ENCODE results near the gene CBFA2T3. TPM values are rescaled to one million over a fixed set of nuclear protein-coding genes. Genes with fewer than 3 reads are reported as not detected.

The CBFA2T3 gene
- total RNA-seq, 1 donor from 2014 or later: 10.1 TPM

- H3K27ac Mint-ChIP-seq: no peak overlapping the region
- DNase-seq (ENCODE audit: low spot score in 2 of 2, unreplicated experiment in 2 of 2): no peak
- H3K4me1 Mint-ChIP-seq: no peaks in the 10 kb centered on the region
- H3K4me3 Mint-ChIP-seq: no peak overlapping the region
- TF ChIP-seq CTCF (IDR thresholded peaks at IDR 0.05; ENCODE audit: unreplicated experiment): no peak
- no peaks in the 10 kb centered on the region for H3K36me3 Mint-ChIP-seq
- peaks cover 13% of the 10 kb centered on the region for H3K9me3 Mint-ChIP-seq
- H3K27me3 Mint-ChIP-seq (ENCODE audit: low read depth): peaks cover 51% of the 10 kb centered on the region
These were observed 46.1 kb upstream of the CBFA2T3 start for GRCh38 chr16:89023151-89023551.

- no peaks in the 10 kb centered on the region for H3K4me1 Mint-ChIP-seq
- no peak for DNase-seq (ENCODE audit: low spot score in 2 of 2, unreplicated experiment in 2 of 2)
- no peak overlapping the region for H3K27ac Mint-ChIP-seq
- peaks cover 9% of the 10 kb centered on the region for H3K9me3 Mint-ChIP-seq
- no peak overlapping the region for H3K4me3 Mint-ChIP-seq
- peaks cover 49% of the 10 kb centered on the region for H3K27me3 Mint-ChIP-seq (ENCODE audit: low read depth)
- TF ChIP-seq CTCF (IDR thresholded peaks at IDR 0.05; ENCODE audit: unreplicated experiment): no peak
- H3K36me3 Mint-ChIP-seq: no peaks in the 10 kb centered on the region
These were observed 45.2 kb upstream of the CBFA2T3 start for GRCh38 chr16:89022051-89022836.

GRCh38 chr16:89020925-89021595, 44.1 kb upstream of the CBFA2T3 start:
- Mint-ChIP-seq H3K9me3 (peaks cover under 1% of the 10 kb centered on the region), H3K27me3 (ENCODE audit: low read depth) (peaks cover 39% of the 10 kb centered on the region), H3K4me3 (no peak overlapping the region), H3K36me3 (no peaks in the 10 kb centered on the region), H3K4me1 (no peaks in the 10 kb centered on the region), H3K27ac (no peak overlapping the region)
- DNase-seq (ENCODE audit: low spot score in 2 of 2, unreplicated experiment in 2 of 2): no peak
- TF ChIP-seq CTCF (IDR thresholded peaks at IDR 0.05; ENCODE audit: unreplicated experiment): no peak

- no peak overlapping the region for H3K4me3 Mint-ChIP-seq
- no peak overlapping the region for H3K27ac Mint-ChIP-seq
- no peak for DNase-seq (ENCODE audit: low spot score in 2 of 2, unreplicated experiment in 2 of 2)
- no peaks in the 10 kb centered on the region for H3K9me3 Mint-ChIP-seq
- no peaks in the 10 kb centered on the region for H3K36me3 Mint-ChIP-seq
- no peak for TF ChIP-seq CTCF (IDR thresholded peaks at IDR 0.05; ENCODE audit: unreplicated experiment)
- no peaks in the 10 kb centered on the region for H3K4me1 Mint-ChIP-seq
- H3K27me3 Mint-ChIP-seq (ENCODE audit: low read depth): peaks cover 33% of the 10 kb centered on the region
These were observed 43.3 kb upstream of the CBFA2T3 start for GRCh38 chr16:89020068-89020924.

- no peaks in the 10 kb centered on the region for H3K36me3 Mint-ChIP-seq
- TF ChIP-seq CTCF (IDR thresholded peaks at IDR 0.05; ENCODE audit: unreplicated experiment): no peak
- no peak overlapping the region for H3K27ac Mint-ChIP-seq
- no peaks in the 10 kb centered on the region for H3K9me3 Mint-ChIP-seq
- no peak overlapping the region for H3K4me3 Mint-ChIP-seq
- peaks cover 25% of the 10 kb centered on the region for H3K27me3 Mint-ChIP-seq (ENCODE audit: low read depth)
- no peak for DNase-seq (ENCODE audit: low spot score in 2 of 2, unreplicated experiment in 2 of 2)
- H3K4me1 Mint-ChIP-seq: no peaks in the 10 kb centered on the region
These were observed 42.5 kb upstream of the CBFA2T3 start for GRCh38 chr16:89019511-89019910.
